ENCODE results near the gene GRPEL2. TPM values are rescaled to one million over a fixed set of nuclear protein-coding genes. Genes with fewer than 3 reads are reported as not detected.

The GRPEL2 gene
- total RNA-seq, 1 donor from 2014 or later: 43.7 TPM

GRCh38 chr5:149399775-149400174 is 54.5 kb downstream of the GRPEL2 start:
- FAIRE-seq (no peak), DNase-seq (ENCODE audit: low read depth) (peak; percentile 19)
- Histone ChIP-seq H3K27me3 (ENCODE audit: control insufficient read depth, insufficient read depth, low read length) (no peaks in the 10 kb centered on the region), H3K36me3 (ENCODE audit: control insufficient read depth, insufficient read depth, low read length) (no peaks in the 10 kb centered on the region), H3K4me3 (ENCODE audit: low read depth, low read length) (no peak overlapping the region)
- TF ChIP-seq, protein P1, sequence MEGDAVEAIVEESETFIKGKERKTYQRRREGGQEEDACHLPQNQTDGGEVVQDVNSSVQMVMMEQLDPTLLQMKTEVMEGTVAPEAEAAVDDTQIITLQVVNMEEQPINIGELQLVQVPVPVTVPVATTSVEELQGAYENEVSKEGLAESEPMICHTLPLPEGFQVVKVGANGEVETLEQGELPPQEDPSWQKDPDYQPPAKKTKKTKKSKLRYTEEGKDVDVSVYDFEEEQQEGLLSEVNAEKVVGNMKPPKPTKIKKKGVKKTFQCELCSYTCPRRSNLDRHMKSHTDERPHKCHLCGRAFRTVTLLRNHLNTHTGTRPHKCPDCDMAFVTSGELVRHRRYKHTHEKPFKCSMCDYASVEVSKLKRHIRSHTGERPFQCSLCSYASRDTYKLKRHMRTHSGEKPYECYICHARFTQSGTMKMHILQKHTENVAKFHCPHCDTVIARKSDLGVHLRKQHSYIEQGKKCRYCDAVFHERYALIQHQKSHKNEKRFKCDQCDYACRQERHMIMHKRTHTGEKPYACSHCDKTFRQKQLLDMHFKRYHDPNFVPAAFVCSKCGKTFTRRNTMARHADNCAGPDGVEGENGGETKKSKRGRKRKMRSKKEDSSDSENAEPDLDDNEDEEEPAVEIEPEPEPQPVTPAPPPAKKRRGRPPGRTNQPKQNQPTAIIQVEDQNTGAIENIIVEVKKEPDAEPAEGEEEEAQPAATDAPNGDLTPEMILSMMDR (IDR thresholded peaks at IDR 0.05; ENCODE audit: insufficient read depth, low read length, severe bottlenecking): no peak

DNA sequence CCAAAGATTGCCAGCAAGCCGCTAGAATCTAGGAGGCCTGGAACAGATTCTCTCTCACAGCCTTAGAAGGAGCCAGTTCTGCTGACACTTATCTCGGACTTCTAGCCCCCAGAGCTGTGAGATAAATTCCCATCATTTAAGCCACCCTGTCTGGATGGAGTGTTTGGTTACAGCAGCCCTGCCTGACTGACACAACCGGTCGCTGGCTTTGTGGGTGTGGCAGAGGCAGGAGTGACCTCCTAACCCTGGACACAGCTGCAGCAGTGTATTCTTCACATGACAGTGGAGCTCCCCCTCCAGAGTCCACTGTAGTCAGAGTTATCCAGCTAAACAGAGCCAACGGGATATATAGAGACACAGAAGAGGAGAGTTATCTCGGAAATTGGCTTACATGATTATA is 55.0 kb downstream of the GRPEL2 start:
- no peak for DNase-seq (ENCODE audit: low read depth)
- H3K36me3 ChIP-seq (ENCODE audit: control insufficient read depth, insufficient read depth, low read length): no peaks in the 10 kb centered on the region
- TF ChIP-seq, protein P1 (IDR thresholded peaks at IDR 0.05; ENCODE audit: insufficient read depth, low read length, severe bottlenecking): no peak
- H3K27me3 ChIP-seq (ENCODE audit: control insufficient read depth, insufficient read depth, low read length): no peaks in the 10 kb centered on the region
- no peak overlapping the region for H3K4me3 ChIP-seq (ENCODE audit: low read depth, low read length)
- no peak for FAIRE-seq

DNA sequence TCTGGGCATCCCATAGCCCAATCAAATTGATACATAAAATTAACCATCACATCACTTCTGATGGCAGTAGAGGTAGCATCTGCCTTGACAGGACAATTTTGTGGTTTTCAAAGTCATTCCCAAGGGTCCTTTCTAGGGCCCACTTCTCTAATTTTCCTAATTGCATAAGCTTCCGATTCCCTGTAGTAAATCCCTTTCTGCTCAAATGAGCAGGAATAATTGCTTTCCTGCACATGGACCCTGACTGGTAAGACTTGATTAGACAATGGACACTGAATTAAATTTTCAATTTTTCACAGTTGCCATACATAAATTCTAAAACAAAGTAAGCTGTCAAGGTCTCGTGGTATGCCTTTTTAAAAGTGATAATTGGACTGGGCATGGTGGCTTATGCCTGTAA is 55.8 kb downstream of the GRPEL2 start:
- DNase-seq (ENCODE audit: low read depth) (no peak), FAIRE-seq (no peak)
- Histone ChIP-seq H3K4me3 (ENCODE audit: low read depth, low read length) (no peak overlapping the region), H3K36me3 (ENCODE audit: control insufficient read depth, insufficient read depth, low read length) (no peaks in the 10 kb centered on the region), H3K27me3 (ENCODE audit: control insufficient read depth, insufficient read depth, low read length) (no peaks in the 10 kb centered on the region)
- TF ChIP-seq, protein P1 (IDR thresholded peaks at IDR 0.05; ENCODE audit: insufficient read depth, low read length, severe bottlenecking): no peak

GRCh38 chr5:149402291-149402690 is 57.0 kb downstream of the GRPEL2 start:
- FAIRE-seq (no peak), DNase-seq (ENCODE audit: low read depth) (no peak)
- Histone ChIP-seq H3K4me3 (ENCODE audit: low read depth, low read length) (no peak overlapping the region), H3K27me3 (ENCODE audit: control insufficient read depth, insufficient read depth, low read length) (no peaks in the 10 kb centered on the region), H3K36me3 (ENCODE audit: control insufficient read depth, insufficient read depth, low read length) (no peaks in the 10 kb centered on the region)
- TF ChIP-seq, protein P1 (IDR thresholded peaks at IDR 0.05; ENCODE audit: insufficient read depth, low read length, severe bottlenecking): no peak

Other genes with a start within 250 kb of the GRPEL2 start
- gene ABLIM3, start 204.0 kb upstream of the GRPEL2 start, total RNA-seq: 3.7 and 7.2 TPM in 2 replicates
- 17.4 and 21.9 TPM in 2 replicates for gene AFAP1L1, start 73.6 kb upstream of the GRPEL2 start, total RNA-seq
- 4.2 and 8.4 TPM in 2 replicates for gene PCYOX1L, start 12.5 kb downstream of the GRPEL2 start, total RNA-seq
- not detected in 2 replicates for gene IL17B, start 33.8 kb downstream of the GRPEL2 start, total RNA-seq
- gene CSNK1A1, start 205.9 kb downstream of the GRPEL2 start, total RNA-seq: 518 and 682 TPM in 2 replicates
- gene ARHGEF37, start 236.0 kb downstream of the GRPEL2 start, total RNA-seq: 9.2 and 29.1 TPM in 2 replicates

Measured in bronchial epithelial cell (primary cell).